ENCODE data around the gene CHRNG.
A peak's percentile ranks its signal among the peaks of the same experiment; 100 is the strongest.
"Not testable (repeated sequence)": the region's sequence is repeated elsewhere in the genome, so short reads cannot be mapped to it uniquely, and the experiment has no call there.

CHRNG gene

DNA sequence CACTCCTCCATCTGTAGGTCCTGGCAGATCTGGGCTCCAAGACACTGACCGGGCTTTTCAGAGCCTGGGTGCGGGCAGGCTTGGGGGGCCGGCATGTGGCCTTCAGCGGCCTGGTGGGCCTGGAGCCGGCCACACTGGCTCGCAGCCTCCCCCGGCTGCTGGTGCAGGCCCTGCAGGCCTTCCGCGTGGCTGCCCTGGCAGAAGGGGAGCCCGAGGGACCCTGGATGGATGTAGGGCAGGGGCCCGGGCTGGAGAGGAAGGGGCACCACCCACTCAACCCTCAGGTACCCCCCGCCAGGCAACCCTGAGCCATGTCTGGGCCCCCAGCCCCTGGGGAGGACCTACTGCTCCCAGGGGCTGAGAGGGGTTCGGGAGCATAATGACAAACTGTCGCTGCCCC is 14.3 kb upstream of the CHRNG start:
- no peak for ATAC-seq (replicated peaks; ENCODE audit: extremely low read depth, poor library complexity, severe bottlenecking)
- H3K36me3 Mint-ChIP-seq (ENCODE audit: insufficient read depth): peaks cover 6% of the 10 kb centered on the region
- H3K27me3 Mint-ChIP-seq: peaks cover 75% of the 10 kb centered on the region
- no peak for DNase-seq (ENCODE audit: low spot score in 2 of 2)
- no peak overlapping the region for H3K4me3 Mint-ChIP-seq
- H3K9me3 Mint-ChIP-seq: no peaks in the 10 kb centered on the region
- no peak overlapping the region for H3K27ac Mint-ChIP-seq (ENCODE audit: low read depth)
- H3K4me1 Mint-ChIP-seq: peaks cover 25% of the 10 kb centered on the region

DNA sequence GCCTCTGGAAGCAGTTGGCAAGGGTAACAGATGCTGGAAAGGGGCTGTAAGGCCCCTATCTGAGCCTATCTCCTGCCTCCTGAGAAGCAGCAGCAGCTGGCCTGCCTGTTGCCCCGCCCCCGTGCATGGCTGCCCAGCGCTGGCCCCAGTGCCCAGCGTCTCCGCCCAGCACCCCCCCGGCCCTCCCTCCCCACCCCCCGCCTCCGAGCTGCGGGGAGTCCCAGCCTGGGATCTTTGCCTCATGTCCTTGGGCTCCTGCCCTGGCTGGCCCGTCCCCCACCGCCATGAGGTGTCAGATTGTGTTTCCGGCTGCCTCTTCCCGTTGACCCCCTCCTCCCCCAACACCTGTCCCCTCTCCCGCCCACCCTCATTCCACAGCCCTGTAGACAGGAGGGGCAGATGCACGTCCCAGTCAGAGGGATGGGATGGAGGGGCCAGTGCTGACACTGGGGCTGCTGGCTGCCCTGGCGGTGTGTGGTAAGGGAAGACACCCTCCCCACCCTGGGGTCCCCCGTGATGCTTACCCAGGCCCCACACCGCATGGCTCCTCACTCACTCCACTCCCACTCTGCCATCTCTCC is 13.6 kb upstream of the CHRNG start, which contains the start of gene CHRND:
CHRND (plus strand) TSS at position 370 of the 581 bp plus-strand sequence; CDS start at position 426, 56 bp downstream.
- H3K4me1 Mint-ChIP-seq: peaks cover 25% of the 10 kb centered on the region
- no peak within 1 kb of the TSS for H3K27ac Mint-ChIP-seq (ENCODE audit: low read depth)
- no peak for ATAC-seq (replicated peaks; ENCODE audit: extremely low read depth, poor library complexity, severe bottlenecking)

DNA sequence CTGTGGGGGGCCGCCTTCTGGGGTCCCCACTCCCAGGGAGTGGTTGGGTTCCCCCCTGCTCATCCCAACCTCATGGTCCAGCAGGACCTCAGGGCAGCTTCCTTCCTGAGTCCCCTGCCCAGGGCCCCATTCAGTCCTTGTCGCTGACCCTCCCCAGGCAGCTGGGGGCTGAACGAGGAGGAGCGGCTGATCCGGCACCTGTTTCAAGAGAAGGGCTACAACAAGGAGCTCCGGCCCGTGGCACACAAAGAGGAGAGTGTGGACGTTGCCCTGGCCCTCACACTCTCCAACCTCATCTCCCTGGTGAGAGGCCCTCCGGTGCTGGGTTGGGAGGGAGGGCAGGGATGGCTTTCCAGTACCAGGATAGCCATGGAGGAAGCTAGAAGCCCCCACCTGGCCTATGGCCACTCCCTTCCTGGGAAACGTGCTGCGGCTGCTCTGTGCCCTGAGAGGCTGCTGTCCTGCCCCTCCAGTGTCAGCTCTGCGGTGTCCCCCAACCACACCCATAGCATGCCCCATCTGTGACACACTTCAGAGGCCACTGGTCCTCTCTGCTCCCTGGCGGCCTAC is 13.0 kb upstream of the CHRNG start:
- DNase-seq (ENCODE audit: low spot score in 2 of 2) (no peak), ATAC-seq (replicated peaks; ENCODE audit: extremely low read depth, poor library complexity, severe bottlenecking) (no peak)
- H3K9me3 Mint-ChIP-seq: no peaks in the 10 kb centered on the region
- H3K27ac Mint-ChIP-seq (ENCODE audit: low read depth): no peak overlapping the region
- peaks cover 70% of the 10 kb centered on the region for H3K27me3 Mint-ChIP-seq
- H3K36me3 Mint-ChIP-seq (ENCODE audit: insufficient read depth): peaks cover 4% of the 10 kb centered on the region
- peaks cover 22% of the 10 kb centered on the region for H3K4me1 Mint-ChIP-seq
- no peak overlapping the region for H3K4me3 Mint-ChIP-seq

More for the DNA sequence above, 13.6 kb upstream of the CHRNG start, which contains the start of gene CHRND:
- H3K36me3 Mint-ChIP-seq (ENCODE audit: insufficient read depth): peaks cover 5% of the 10 kb centered on the region
- peaks cover 75% of the 10 kb centered on the region for H3K27me3 Mint-ChIP-seq
- H3K4me3 Mint-ChIP-seq: no peak within 1 kb of the TSS
- no peaks in the 10 kb centered on the region for H3K9me3 Mint-ChIP-seq
- no peak for DNase-seq (ENCODE audit: low spot score in 2 of 2)

DNA sequence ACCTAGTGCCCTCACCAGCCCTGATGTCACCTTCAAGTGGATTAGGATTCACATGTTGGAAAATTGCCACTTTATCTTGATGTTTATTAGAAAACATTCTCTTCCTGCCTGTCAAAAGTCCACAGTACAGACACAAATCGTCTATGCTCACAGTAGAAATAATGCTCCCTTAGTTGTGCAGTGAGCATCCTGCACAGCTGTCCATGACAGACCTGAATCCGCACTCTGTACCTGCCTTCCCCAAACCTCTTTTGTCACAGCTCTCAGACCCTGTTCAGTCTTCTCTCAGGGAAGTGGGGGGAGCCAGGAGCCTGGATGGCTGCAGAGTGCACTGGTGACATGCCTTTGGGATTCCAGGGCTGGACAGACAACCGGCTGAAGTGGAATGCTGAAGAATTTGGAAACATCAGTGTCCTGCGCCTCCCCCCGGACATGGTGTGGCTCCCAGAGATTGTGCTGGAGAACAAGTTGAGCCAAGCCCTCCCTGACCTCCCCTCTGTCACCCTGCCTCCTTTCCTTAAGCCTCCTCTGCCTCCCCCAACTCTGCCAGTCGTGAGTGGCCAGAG is 11.5 kb upstream of the CHRNG start:
- ATAC-seq (replicated peaks; ENCODE audit: extremely low read depth, poor library complexity, severe bottlenecking) (no peak), DNase-seq (ENCODE audit: low spot score in 2 of 2) (no peak)
- Mint-ChIP-seq H3K36me3 (ENCODE audit: insufficient read depth) (peaks cover 2% of the 10 kb centered on the region), H3K27me3 (peaks cover 63% of the 10 kb centered on the region), H3K27ac (ENCODE audit: low read depth) (peak overlapping the region; percentile 81), H3K9me3 (no peaks in the 10 kb centered on the region), H3K4me1 (peaks cover 19% of the 10 kb centered on the region), H3K4me3 (no peak overlapping the region)

DNA sequence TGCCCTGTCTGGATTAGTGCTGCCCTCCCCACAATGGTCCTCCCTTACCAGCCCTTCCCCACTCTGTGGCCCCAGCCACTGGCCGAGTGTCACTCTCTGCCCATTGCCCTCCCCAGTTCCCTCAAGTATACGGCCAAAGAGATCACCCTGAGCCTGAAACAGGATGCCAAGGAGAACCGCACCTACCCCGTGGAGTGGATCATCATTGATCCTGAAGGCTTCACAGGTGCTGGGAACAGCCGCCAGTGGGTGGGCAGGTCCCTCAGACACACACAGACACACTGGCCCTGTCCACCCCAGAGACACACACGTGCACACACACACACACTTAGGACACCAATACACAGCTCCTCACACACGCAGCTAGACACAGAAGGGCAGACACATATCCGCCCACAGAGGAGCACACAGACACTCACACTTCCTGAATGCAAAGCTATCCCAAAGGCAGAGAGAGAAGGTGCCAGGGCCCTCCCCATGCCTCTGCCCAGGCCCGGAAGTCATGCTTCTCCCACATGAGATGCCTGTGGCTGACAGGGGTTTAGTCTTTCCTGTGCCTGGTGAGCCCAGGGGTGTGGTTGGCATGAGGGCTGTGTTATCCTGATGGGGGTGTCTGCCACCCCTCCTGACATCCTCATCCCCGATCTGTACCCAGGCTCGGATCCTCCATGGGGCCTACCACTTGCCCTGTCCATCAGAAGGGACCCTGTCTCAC is 10.6 kb upstream of the CHRNG start:
- H3K27me3 Mint-ChIP-seq: peaks cover 57% of the 10 kb centered on the region
- peak overlapping the region; percentile 81 for H3K27ac Mint-ChIP-seq (ENCODE audit: low read depth)
- H3K36me3 Mint-ChIP-seq (ENCODE audit: insufficient read depth): peaks cover 2% of the 10 kb centered on the region
- peaks cover 15% of the 10 kb centered on the region for H3K4me1 Mint-ChIP-seq
- DNase-seq (ENCODE audit: low spot score in 2 of 2) (no peak), ATAC-seq (replicated peaks; ENCODE audit: extremely low read depth, poor library complexity, severe bottlenecking) (peak; percentile 64)
- peak overlapping the region; percentile 25 for H3K4me3 Mint-ChIP-seq
- no peaks in the 10 kb centered on the region for H3K9me3 Mint-ChIP-seq

DNA sequence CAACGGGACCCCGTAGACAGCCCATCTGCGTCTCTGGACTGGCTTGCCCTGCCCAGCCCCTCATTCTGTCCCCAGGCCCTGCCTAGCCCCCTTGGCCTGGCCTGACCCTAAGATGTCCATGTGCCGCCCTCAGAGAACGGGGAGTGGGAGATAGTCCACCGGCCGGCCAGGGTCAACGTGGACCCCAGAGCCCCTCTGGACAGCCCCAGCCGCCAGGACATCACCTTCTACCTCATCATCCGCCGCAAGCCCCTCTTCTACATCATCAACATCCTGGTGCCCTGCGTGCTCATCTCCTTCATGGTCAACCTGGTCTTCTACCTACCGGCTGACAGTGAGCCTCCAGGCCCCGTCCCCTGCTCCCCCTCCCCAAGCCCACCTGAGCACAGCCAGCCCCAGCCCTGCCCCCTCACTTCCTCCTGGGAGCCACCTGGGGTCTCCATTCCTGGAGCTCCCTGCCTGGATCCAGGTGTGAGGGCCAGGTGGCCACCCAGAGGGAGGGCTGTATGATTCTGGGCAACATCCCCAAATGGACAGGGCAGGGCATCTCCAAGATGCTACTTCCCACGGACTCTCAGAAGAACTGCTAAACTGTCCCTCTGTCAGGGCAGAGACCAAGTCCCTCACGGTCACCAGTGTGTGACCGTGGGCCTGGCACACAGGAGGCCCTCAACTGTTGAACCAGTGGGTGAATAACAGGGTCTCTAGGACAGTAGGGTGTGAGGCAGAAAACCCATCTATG is 9.5 kb upstream of the CHRNG start:
- DNase-seq (ENCODE audit: low spot score in 2 of 2): no peak
- Mint-ChIP-seq H3K36me3 (ENCODE audit: insufficient read depth) (peaks cover 2% of the 10 kb centered on the region), H3K4me3 (no peak overlapping the region), H3K27me3 (peaks cover 58% of the 10 kb centered on the region), H3K9me3 (no peaks in the 10 kb centered on the region), H3K27ac (ENCODE audit: low read depth) (no peak overlapping the region), H3K4me1 (peaks cover 15% of the 10 kb centered on the region)
- no peak for ATAC-seq (replicated peaks; ENCODE audit: extremely low read depth, poor library complexity, severe bottlenecking)

DNA sequence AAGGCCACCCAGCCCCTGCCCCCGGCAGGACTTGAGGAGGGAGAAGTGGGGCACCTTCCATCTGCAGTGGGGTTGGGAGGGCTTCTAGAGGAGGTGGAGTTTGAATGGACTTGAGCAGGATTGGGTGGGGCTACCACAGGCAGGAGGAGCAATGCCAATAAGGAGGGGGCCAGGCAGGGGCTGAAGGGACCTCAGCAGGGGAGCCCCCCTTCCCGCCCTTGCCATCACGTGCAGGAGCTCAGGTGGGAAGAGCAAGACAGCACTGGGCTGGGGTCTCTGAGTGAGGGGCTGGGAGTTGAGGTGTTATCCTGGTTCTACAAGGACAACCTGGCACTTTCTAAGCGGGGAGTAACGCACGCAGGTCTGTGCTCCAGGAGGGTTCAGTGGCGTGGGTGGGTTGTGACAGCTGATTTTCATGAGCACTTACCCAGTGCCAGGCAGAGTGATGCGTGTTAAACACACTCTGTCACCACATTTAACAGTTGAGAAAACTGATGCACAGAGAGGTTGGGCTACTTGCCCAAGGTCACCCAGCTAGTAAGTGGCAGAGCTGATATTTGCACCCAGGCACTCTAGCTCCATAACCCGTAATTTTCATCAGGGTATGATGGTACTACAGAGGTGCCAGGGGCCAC is 8.7 kb upstream of the CHRNG start:
- DNase-seq (ENCODE audit: low spot score in 2 of 2): no peak
- no peaks in the 10 kb centered on the region for H3K9me3 Mint-ChIP-seq
- H3K27me3 Mint-ChIP-seq: peaks cover 66% of the 10 kb centered on the region
- H3K36me3 Mint-ChIP-seq (ENCODE audit: insufficient read depth): peaks cover 2% of the 10 kb centered on the region
- H3K4me3 Mint-ChIP-seq: no peak overlapping the region
- ATAC-seq (replicated peaks; ENCODE audit: extremely low read depth, poor library complexity, severe bottlenecking): no peak
- peaks cover 15% of the 10 kb centered on the region for H3K4me1 Mint-ChIP-seq
- no peak overlapping the region for H3K27ac Mint-ChIP-seq (ENCODE audit: low read depth)

DNA sequence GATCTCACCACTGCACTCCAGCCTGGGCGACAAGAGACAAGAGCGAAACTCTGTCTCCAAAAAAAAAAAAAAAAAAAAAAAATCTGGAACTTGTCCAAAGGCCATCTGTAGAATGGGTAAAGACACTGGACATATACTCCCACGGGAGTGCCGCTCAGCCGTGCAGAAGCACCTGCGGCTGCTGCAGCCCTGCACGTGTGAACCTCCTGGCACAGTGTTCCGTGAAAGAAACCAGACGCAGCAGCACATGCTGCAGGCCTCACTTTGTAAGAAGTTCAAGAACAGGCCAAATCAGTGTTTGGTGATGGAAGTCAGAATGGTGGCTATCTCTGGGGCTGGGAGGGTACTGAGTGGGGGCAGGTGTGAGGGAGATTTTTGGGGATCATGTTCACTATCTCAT is 7.1 kb upstream of the CHRNG start:
- no peak for ATAC-seq (replicated peaks; ENCODE audit: extremely low read depth, poor library complexity, severe bottlenecking)
- no peak for DNase-seq (ENCODE audit: low spot score in 2 of 2)
- Mint-ChIP-seq H3K27ac (ENCODE audit: low read depth) (no peak overlapping the region), H3K4me3 (no peak overlapping the region), H3K4me1 (peaks cover 15% of the 10 kb centered on the region), H3K27me3 (peaks cover 60% of the 10 kb centered on the region), H3K36me3 (ENCODE audit: insufficient read depth) (peaks cover 2% of the 10 kb centered on the region), H3K9me3 (no peaks in the 10 kb centered on the region)

DNA sequence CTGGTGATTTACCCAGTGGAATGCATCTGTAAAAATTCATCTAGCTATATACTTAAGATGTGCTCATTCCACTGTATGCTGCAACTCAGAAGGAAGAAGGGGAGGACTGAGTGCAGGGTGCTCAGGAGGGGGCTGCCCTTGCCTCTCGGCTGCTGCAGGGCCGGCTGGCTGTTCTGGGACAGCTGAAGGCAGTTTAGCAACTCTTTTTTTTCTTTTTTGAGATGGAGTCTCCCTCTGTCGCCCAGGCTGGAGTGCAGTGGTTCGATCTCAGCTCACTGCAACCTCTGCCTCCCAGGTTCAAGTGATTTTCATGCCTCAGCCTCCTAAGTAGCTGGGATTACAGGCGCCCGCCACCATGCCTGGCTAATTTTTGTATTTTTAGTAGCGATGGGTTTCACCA is 6.7 kb upstream of the CHRNG start:
- ATAC-seq (replicated peaks; ENCODE audit: extremely low read depth, poor library complexity, severe bottlenecking); H3K9me3 Mint-ChIP-seq; H3K4me3 Mint-ChIP-seq; H3K36me3 Mint-ChIP-seq (ENCODE audit: insufficient read depth); DNase-seq (ENCODE audit: low spot score in 2 of 2); H3K27ac Mint-ChIP-seq (ENCODE audit: low read depth): not testable (repeated sequence)
- Mint-ChIP-seq H3K27me3 (peaks cover 56% of the 10 kb centered on the region), H3K4me1 (peaks cover 14% of the 10 kb centered on the region)

DNA sequence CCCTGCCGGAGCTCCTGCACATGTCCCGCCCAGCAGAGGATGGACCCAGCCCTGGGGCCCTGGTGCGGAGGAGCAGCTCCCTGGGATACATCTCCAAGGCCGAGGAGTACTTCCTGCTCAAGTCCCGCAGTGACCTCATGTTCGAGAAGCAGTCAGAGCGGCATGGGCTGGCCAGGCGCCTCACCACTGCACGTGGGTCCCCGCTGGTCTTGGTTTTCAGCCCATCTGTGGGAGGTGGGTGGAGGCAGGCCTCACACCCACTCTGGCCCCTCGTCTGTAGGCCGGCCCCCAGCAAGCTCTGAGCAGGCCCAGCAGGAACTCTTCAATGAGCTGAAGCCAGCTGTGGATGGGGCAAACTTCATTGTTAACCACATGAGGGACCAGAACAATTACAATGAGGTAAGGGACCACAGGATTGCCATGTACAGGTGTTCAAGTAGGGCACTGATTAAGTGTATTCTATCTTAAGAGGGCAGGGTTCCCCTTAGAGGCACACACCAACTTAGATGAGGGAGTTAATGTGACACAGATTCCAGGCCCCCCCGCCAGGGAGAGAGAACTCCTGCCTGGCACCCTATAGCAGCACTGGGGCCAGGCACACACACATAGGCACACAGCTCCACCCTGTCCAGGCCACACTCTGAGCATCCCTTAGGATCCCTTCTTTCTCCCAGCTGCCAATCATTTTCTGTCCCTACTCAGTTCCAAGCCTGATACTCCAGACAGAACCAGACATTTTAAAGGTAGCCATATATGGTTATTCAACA is 5.4 kb upstream of the CHRNG start:
- no peaks in the 10 kb centered on the region for H3K9me3 Mint-ChIP-seq
- H3K4me1 Mint-ChIP-seq: peaks cover 11% of the 10 kb centered on the region
- ATAC-seq (replicated peaks; ENCODE audit: extremely low read depth, poor library complexity, severe bottlenecking): no peak
- H3K36me3 Mint-ChIP-seq (ENCODE audit: insufficient read depth): peaks cover 2% of the 10 kb centered on the region
- H3K4me3 Mint-ChIP-seq: no peak overlapping the region
- H3K27me3 Mint-ChIP-seq: peaks cover 55% of the 10 kb centered on the region
- no peak overlapping the region for H3K27ac Mint-ChIP-seq (ENCODE audit: low read depth)
- no peak for DNase-seq (ENCODE audit: low spot score in 2 of 2)

DNA sequence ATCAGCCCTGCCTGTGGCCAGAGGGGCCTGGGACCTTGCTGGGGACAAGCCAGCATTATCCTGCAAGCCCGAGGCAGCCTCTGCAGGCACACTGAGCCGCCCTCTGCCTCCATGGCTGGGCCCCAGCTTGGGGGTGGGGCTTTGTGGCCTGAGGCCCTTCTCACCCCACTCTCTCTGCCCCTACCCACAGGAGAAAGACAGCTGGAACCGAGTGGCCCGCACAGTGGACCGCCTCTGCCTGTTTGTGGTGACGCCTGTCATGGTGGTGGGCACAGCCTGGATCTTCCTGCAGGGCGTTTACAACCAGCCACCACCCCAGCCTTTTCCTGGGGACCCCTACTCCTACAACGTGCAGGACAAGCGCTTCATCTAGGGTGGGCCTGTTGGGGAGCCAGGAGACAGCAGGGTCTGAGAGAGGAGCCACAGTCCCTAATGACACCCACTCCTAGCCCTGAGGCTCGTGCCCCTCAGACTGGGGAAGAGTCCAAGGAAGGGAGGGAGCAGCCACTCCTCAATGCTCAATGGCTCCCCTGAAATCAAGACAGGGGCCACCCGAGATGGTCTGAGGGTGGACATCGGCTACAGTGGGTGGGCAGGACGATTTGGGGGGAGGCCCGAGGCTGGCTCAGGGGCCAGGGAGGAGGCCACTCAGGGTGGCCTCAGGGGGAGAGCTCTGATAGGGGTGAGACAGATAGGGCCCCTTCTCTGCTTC is 4.4 kb upstream of the CHRNG start:
- ATAC-seq (replicated peaks; ENCODE audit: extremely low read depth, poor library complexity, severe bottlenecking) (no peak), DNase-seq (ENCODE audit: low spot score in 2 of 2) (no peak)
- Mint-ChIP-seq H3K4me3 (no peak overlapping the region), H3K4me1 (peaks cover 9% of the 10 kb centered on the region), H3K27me3 (peaks cover 45% of the 10 kb centered on the region), H3K9me3 (no peaks in the 10 kb centered on the region), H3K27ac (ENCODE audit: low read depth) (no peak overlapping the region), H3K36me3 (ENCODE audit: insufficient read depth) (peaks cover under 1% of the 10 kb centered on the region)
